ENCODE measurements around the gene OPA1.

GRCh38 chr3:193665370-193665989, 72.5 kb downstream of the OPA1 start:
- TF ChIP-seq, protein P1, sequence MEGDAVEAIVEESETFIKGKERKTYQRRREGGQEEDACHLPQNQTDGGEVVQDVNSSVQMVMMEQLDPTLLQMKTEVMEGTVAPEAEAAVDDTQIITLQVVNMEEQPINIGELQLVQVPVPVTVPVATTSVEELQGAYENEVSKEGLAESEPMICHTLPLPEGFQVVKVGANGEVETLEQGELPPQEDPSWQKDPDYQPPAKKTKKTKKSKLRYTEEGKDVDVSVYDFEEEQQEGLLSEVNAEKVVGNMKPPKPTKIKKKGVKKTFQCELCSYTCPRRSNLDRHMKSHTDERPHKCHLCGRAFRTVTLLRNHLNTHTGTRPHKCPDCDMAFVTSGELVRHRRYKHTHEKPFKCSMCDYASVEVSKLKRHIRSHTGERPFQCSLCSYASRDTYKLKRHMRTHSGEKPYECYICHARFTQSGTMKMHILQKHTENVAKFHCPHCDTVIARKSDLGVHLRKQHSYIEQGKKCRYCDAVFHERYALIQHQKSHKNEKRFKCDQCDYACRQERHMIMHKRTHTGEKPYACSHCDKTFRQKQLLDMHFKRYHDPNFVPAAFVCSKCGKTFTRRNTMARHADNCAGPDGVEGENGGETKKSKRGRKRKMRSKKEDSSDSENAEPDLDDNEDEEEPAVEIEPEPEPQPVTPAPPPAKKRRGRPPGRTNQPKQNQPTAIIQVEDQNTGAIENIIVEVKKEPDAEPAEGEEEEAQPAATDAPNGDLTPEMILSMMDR (IDR thresholded peaks at IDR 0.05; ENCODE audit: low read length), result peak; percentile 57
- TF ChIP-seq EZH2 (optimal IDR thresholded peaks at IDR 0.05; ENCODE audit: low read depth, low read length) (no peak), EZH2phosphoT487 (IDR thresholded peaks at IDR 0.05; ENCODE audit: low read length) (no peak)
